Neural progenitor cell (in vitro differentiated cells): Measurements from ENCODE around the gene RAD51B.

Experiments used
- EZH2phosphoT487 ChIP-seq: fragments of 200-600 bp; sonication (generic); IDR thresholded peaks from 2 replicates; pipeline ENCODE4 v1.6.1; 2017; ENCODE audit warnings: antibody characterized with exemption
- TF ChIP-seq, protein P1 (sequence below): fragments of 200-600 bp; sonication (generic); IDR thresholded peaks from 2 replicates; pipeline ENCODE4 v1.5.1; 2017; ENCODE audit warnings: antibody characterized with exemption, mild to moderate bottlenecking

DNA sequence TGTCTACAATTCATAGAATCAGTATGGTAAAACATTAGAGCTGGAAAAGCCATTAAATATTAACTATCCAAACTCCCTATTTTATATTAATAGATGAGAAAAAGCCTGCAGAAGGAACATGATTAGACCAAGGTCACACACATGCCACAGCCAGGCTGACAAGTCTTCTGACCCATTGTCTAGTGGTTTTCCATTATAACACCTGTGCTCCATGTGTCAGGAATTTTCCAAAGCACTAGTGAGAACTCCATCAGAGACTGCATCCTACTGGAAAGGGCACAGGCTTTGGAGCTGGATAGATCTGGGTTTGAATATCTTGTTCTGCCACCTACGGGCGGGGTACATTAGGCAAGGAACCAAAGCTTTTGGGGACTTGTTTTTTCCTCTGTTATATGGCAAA, 325.5 kb downstream of the RAD51B start:
- TF ChIP-seq EZH2phosphoT487 = no peak
- TF ChIP-seq, protein P1, sequence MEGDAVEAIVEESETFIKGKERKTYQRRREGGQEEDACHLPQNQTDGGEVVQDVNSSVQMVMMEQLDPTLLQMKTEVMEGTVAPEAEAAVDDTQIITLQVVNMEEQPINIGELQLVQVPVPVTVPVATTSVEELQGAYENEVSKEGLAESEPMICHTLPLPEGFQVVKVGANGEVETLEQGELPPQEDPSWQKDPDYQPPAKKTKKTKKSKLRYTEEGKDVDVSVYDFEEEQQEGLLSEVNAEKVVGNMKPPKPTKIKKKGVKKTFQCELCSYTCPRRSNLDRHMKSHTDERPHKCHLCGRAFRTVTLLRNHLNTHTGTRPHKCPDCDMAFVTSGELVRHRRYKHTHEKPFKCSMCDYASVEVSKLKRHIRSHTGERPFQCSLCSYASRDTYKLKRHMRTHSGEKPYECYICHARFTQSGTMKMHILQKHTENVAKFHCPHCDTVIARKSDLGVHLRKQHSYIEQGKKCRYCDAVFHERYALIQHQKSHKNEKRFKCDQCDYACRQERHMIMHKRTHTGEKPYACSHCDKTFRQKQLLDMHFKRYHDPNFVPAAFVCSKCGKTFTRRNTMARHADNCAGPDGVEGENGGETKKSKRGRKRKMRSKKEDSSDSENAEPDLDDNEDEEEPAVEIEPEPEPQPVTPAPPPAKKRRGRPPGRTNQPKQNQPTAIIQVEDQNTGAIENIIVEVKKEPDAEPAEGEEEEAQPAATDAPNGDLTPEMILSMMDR = no peak
